ENCODE measurements around the gene AUTS2.

The AUTS2 gene

DNA sequence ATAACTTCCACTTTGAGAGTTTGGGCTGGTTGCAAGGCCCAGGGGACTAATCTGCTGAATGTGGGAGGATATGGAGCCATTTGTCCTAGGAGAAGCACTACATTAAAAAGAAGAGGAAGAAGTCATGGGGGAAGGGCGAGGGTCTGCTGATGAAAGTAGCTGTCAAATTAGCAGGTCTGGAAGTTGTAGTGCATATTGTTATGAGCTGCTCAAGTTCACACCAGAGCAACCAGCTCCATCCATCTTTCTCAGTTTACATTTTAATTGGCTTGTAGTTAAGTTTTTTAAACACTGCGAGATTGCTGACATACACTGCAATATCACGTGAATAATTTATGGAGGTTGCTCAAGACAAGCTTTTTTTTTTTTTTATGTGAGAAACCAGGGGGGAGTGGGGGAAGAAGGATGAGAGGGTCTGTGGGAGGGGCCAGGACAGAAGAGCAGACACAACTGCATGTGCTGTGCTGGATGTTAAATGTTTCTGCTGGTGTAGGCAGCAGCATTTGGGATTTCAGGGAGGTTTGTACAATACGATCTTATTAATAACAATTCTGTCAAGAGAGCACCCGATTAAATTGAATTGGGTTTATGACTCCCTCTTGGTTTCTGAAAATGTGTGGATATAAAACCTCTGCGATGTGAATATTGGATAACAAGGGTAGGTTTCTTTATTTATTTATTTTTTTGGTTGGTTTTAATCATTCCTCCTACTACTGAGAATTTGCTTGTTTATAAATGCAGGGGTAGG, 774.7 kb downstream of the AUTS2 start:
- DNase-seq: no peak

DNA sequence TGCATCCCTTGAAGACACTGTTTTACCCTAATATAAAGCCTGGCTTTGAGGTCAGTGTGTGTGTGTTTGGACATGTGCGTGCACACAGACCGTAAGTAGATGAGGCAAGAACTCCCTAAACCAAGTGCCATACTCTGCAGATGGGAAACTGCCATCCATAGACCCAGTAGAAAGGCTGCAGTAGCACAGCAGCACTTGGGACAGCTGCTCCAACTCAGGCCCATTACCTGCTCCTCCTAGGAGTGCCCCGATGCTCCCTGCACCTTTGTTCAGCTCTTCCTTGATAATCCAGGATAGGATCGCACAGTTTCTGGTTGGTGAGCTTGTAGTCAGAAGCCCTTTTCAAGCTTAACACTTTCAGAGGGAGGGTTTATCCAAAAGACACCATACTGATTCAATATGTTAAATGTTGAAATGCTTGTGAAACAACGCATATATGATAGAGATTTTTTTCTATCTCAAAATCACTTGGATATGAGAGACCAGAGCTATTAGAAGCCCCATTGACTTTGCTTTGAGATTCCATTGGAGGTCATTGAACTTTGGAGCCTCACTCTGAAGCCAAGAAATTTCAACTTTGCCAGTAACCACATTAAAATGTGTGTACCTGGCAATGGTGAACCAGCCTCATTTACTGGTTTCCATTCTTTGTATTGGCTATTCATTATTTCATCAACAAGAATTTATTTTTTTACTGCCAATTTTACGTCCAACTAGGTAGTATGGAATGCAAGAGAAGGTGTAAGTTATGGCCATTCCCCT, 776.7 kb downstream of the AUTS2 start:
- no peak for DNase-seq

DNA sequence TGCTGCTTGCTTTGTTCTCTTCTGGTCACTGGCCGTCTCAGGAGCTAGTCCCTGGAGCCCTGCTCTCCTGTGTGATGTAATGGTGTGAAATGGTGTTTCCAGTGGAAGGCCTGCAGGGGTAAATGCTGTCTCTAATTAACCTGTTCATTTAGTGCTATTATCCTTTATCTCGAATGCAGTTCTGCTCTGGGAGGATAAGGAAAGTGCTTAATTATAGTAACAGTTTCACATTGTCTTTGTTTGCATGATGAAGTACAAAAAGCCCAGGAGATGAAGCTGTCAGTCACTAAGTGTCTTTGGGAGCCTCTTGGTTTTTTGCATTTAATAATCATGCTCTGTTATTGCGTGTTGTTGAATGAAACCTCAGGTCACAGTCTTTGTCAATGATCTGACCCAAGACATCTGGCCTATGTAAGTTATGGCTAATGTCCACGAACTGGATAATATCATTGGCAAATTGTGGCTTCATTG, 778.3 kb downstream of the AUTS2 start:
- no peak for DNase-seq

DNA sequence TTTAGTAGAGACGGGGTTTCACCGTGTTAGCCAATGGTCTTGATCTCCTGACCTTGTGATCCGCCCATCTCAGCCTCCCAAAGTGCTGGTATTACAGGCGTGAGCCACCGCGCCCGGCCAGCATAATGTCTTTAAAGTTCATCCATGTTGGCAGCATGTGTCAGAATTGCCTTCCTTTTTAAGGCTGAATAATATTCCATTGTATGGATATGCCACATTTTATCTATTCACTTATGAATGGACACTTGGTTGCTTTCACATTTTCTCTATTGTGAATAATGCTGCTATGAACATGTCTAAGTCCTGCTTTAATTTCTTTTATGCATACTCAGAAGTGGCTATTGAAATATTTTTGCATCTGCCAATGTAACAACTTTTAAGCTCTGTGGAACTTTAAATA, 779.7 kb downstream of the AUTS2 start:
- no peak for DNase-seq

DNA sequence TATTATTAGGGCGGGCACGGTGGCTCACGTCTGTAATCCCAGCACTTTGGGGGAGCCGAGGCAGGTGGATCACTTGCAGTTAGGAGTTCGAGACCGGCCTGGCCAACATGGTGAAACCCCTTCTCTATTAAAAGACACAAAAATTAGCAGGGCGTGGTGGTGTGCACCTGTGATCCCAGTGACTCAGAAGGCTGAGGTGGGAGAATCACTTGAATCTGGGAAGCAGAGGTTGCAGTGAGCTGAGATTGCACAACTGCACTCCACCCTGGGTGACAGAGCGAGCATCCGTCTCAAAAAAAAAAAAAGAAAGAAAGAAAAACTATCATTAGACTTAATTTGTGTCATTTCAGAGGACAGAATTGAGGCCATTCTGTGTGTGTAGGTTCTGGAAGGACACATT, 780.9 kb downstream of the AUTS2 start:
- DNase-seq: no peak

DNA sequence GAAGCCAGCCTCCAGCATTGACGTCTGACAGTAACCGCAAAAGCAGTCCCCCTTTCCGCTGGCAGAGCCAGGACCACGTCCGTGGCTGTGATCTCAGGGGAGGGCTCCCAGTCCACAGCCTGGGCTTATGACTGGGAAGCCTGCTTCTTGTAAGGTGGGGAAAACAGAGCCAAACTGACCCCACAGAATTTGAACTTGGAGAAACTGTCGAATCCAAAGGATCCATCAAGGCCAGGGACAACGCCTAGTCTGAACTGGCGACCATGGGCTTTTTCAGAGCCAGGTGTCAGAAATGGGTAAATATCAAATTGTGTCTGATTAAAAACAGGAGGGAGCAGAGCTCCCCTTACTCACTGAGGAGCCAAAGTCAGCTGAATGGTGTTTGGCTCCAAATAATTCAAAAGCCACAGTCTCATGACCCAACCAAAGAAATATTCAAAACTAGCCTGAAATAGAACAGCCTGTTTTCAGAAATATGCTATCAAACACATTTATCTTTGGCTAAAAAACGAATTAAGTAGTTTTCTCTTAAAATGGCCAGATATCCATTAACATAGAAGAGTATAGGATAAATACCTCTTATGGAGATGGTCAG, 782.2 kb downstream of the AUTS2 start:
- no peak for DNase-seq

DNA sequence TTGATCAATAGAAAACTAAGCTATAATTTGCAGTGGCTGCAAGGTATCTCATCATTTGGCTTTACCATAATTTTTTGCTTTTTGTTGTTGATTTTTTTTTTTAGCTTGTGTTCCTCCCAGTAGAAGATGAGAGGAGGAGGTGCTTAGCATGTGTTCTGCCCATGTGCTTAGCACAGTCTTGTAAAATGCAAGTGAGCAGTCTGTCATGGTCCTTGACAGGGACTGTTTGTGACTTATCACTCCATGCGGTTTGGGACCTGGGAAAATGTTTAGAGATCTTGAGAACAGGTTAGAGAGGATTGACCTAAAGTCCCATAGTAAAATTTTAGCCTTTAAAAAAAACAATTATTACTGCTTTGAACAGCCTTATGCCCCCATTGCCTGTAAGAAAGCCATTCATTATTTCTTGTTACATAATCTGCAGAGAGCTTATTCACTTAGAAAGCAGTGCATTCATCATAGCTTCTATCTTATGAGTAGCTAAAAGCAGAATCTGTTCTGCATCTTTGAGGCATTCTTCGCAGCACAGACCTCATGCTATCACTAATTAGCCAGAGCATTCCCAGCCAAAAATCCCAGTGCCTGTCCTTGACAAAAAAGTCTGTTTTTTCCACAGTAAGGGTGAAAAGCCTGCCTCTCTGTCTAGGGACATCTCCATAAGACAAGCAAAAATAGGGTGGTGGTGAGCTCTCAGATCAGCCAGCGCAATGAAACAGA, 784.9 kb downstream of the AUTS2 start:
- no peak for DNase-seq

DNA sequence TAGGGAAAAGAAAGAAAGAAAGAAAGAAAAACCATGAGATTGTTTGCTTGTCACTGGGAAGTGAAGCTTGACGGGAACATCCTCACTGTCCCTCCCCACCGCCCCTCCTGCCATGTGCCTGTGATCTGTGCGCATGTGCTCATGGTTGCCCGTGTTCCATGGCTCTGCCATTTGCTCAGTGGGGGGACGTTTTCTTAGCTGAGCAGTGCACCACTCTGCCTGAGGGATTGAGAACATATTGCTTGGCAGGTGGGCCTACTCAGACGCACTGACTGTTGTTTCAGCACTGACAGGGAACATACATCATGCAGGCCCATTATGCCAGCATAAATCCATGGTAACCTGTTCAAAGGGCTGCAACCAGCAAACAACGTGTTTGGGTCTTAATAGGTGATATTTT, 785.7 kb downstream of the AUTS2 start:
- no peak for DNase-seq

DNA sequence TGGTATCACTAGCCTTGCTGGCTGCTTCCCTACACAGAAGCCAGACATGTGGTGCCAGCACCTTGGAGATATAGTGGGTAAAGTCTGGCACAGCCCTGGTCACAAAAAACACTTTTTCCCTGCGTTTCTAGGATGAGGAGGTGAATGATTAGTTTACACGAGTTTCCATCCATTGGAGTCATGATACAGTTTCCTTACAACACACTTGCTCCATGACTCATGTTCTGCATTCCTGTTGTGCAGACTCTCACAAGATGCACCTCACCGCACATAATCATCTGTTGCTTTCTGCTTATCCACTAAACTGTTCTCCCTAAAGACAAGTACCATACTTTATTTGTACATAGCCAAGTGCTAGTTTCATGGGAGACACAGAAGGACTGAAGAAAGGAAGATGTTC, 786.6 kb downstream of the AUTS2 start:
- DNase-seq: no peak

DNA sequence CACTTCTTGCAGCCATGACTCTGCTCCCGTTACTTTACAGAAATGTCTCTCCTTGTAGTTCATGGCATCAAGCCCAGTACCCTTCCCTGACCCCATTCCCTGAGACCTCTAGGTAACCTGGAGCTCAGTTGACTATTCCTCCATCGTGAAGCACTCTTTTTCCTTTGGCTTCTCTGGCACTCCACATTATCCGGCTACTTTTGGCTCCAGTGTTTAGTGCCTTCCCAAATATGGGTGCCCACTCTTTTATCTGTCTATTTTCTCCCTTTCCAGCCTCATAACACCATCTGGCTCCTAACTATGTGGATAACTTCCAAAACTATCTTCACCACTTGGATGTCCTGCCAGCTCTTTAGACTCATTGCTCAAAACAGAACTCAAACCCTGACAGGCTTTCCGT, 788.9 kb downstream of the AUTS2 start:
- no peak for DNase-seq

DNA sequence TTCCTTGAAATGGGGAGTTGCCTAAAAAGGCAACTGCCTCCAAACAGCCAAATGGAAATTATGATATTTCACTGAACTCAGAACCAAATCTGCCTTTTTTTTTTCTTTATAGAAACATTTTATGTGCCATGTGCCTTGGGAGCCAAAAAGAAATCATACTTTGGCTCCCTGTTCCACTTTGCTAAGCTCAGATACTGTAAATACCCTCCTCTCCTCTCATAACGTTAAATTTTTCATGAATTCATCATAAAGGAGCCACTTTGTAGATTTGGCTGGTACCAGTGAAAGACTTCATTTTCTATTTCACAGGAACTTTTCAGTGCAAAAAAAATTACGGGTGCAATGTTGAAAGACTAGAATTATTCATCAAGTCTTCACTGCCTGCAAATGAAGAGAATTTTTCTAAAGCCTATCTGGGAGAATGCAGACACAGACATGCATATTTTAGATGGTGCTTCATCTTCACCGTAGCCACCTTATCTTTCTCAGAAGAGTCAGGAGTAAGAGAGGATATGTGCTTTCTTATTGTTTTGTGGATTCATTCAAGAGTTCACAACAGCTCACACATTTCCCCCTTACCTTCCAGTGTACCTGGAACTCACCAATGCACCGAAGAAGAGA, 791.4 kb downstream of the AUTS2 start:
- no peak for DNase-seq

DNA sequence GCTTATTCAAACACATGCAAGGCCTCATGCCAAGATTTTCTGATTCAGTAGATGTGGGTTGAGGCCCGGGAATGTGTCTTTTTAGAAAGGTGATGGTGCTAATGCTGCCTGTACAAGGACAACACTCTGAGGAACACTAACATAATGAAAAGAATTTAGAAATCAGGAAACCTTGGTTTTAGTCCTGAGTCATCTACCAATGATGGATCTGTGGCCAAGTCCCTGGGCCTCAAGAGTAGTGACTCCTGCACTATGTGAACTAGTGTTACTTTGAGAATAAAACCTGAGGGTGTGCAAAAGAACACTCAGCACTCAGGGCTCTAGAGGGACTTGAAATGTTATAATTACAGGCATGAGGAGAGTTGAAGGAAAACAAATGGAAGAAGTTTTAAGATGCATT, 792.0 kb downstream of the AUTS2 start:
- DNase-seq: no peak

DNA sequence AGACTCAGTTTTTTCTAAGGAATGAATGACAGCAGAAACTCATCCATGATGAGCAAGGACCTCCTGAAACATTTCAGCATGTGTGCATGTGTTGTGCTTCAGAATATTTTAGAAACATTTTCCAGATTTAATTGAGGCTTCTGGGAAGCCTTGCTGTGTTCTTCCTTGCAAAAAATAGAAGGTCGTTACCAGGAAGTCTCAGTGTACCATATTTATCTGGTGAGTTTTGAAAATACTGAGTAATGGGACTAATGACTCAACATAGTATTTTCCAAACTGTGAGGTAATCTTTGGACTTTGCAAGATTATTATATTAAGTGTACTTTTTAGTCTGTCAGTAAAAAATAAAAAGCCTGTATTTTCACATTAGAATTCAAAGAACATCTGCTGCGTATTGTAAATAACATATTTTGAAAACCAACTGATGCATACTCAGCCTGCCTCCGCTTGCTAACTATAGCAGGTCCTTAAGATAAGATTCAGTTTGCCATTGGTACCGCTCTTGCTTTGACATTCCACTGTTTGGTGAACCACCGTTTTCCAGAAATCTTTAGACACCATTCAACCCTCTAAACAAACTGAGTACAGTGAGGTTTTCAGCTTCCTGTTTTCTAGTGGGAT, 794.1 kb downstream of the AUTS2 start:
- no peak for DNase-seq

DNA sequence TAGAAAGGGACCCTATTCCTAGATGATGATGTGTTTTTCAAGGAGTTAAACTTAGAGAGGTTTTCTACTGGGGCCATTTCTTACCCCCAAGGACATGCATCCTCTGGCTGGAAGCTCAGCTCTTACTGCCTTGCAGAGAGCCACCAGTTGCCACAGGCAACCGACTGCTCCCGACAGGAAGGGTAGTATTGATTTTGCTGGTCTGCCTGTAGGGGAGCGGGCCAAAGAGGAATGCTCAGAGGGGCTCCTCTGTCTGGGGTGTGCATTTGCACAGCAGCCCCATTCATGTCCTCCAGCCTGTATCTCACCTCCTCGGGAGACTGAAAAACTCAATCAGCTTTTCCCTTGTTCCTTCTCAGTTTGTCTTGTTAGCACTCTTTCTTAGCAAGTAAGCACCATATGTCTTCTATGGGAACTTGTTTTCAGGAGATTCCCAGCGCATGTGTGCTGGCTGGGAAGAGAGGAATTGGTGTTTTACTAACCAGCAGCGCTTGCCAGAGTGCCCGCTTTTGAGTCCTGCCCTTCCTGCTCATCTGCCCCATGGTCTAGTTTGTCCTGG, 794.7 kb downstream of the AUTS2 start:
- no peak for DNase-seq

DNA sequence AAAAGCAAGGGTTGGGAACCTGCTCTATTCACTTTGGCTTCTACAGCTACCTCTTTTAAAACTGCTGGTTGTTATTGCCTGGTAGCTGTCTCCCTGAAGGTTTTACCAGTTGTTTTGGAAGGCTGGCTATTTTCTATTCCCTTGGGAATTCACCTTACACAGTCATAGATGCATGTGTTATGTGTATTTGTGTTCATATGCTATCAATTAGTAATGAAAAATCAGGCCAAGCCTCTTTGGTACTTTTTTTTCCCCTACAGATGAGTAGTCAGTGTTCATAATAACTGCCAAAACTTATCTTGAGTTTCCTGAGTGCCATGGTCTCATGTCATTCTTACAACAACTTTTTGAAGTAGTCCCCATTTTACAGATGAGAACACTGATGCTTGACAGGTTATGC, 795.7 kb downstream of the AUTS2 start:
- DNase-seq: no peak

DNA sequence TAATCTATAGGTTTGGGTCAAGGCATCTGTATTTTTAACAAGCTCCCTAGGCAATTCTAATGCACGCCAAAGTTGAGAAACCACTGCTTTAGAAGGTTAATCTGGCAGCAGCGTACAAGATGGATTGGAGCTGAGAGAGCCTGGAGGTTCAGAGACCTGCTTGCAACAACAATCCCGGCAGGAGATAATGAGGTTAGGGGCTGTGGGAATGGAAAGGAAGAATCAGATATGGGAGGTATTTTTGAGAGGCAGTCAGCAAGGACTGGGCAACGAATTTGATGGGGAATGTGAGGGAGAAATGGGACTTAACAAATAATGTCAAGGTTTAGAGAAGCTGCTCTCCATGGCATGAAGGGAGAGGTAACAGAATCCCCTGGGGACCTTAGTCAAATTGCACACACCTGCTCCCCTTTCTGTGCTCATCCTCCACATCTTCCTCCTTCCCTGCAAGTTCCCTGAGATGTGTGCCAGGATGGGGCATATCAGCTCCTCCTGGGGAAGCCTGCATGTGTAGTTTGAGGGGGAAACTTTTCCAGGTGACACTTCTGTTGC, 802.6 kb downstream of the AUTS2 start:
- DNase-seq: no peak

DNA sequence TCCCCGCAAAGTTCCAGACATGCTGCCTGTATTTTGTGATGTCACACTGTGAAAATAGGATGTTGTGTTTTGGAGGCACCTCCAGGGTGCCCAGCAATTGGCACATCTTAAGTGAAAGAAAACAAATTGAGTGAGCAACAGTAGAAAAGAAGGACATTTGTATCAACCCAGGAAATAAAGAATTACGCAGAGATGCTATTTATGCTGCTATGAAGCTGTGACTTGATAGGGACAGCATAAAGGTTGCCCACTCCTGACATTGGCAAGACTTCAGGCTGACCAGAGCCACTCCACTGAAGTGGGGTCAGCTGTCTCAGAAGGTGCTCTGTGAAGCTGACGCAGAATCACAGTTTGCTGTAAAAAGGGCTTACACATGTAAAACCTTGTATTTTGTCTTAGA, 803.8 kb downstream of the AUTS2 start:
- no peak for DNase-seq

DNA sequence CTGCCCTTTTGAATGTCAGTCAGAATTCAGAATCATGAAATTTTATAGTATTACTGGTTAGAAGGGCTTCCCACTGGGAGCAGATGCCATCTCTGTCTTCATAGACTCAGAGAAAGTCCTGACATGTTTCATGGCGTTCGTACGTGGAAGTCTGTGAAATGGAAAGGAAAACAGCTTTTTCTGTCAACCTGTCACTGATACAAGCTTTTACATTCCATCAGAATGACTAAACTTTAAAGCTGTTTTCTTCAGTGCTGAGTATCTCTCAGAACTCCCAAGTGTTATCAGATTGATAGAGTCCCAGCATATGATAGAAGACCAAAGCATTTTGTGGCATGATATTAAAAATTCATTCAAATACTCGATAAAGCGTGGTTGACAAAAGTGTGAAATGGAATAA, 807.0 kb downstream of the AUTS2 start:
- DNase-seq: no peak

DNA sequence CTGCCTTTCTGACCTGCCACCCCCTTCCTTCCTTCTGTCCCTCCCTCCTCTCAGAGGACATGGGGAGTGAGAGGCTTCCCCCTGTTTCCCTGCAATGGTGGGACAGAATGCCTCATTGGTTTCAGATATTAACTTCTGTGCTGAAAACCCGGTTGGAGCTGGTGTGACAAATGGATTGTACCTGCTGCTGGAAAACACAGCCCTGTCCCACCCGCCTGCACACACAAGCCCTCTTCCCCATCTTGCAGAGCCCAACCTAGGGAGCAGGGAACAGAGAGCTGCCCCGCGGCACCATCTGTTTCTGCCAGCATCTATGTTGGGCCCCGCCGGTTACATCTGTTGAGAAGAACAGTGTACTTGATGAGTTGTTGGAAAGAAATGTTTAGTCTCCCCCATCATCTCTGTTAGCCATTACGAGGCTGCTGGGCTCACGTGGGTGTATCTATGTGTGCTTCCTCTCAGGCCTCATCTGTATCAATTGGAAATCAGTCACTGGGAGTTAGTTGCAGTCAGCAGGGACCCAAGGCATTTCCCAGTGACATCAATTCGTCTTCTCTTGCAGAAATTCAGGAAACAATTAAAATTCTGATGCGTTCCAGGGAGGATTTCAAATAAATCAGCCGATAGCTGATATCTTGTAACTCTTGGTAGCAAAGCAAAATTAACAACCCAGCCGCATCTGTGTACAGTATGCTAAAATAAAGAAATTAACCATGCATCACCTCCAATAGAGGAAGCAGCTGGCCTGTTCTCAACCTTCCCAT, 808.1 kb downstream of the AUTS2 start:
- no peak for DNase-seq

DNA sequence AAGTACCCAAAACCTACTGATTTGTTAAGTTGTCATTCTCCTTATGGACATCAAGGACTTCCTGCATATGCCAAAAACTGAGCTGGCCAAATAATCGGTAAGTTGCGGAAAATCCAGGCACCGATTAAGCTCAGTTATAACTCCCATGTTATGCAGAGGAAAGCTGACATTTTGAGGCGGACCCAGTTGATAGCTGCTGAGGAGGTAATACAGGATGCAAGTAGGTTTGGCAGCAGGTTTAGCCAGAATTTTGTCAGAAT, 808.6 kb downstream of the AUTS2 start:
- no peak for DNase-seq

DNA sequence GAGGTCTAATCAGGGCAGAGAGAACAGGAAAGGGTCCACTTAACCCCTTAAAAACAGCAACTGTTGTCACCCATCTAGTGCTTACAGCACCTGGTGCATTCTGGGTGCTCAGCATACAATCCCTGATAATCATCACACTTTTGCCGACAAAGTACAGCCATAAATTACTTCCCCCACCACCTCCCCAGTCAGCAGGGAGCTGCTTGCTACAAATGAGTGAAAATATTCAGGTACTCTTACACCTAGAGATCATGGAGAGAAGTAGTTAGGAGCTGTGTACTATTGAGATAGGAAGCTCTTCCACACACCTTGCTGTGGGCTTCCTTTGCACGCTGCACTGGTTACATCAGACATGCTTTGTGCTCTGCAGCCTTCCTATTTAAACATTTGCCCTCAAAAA, 810.2 kb downstream of the AUTS2 start:
- no peak for DNase-seq

Measured in NCI-H187 (cell line).